IMR-90 (cell line): ENCODE data around the gene FYB2. TPM values are rescaled to one million over a fixed set of nuclear protein-coding genes. Genes with fewer than 3 reads are reported as not detected.

Experiments used
- ATAC-seq: fragments of 200-7000 bp; cut with Tn5 transposase; 2 replicates; pipeline ENCODE4 v1.9.1; 2020; ENCODE audit warnings: low read depth, mild to moderate bottlenecking, moderate library complexity
- BruUV-seq: library from RNA; stranded (reverse); fragments of 400-500 nt; replicated peaks from 2 replicates; lab custom pipeline; 2021; lab: Mats Ljungman, UMichigan
- CTCF ChIA-PET: fragments of 300-600 bp; formaldehyde crosslinking; extraction: SDS; loops from one replicate; lab custom pipeline; 2021; ENCODE audit warnings: antibody characterized with exemption; lab: Yijun Ruan, JAX
- POLR2A ChIA-PET: fragments of 300-600 bp; sonication (Branson Sonifier 250); formaldehyde crosslinking; loops from one replicate; lab custom pipeline; 2022; ENCODE audit warnings: antibody characterized with exemption; ENCODE audit not compliant: unreplicated experiment; lab: Charles Lee
- DNase-seq: peaks from one replicate; pipeline ENCODE4 v3.0.0; 2013
- H2AFZ ChIP-seq: replicated peaks from 2 replicates; pipeline ENCODE3; 2013; ENCODE audit warnings: low read length, mild to moderate bottlenecking; ENCODE audit not compliant: poor library complexity
- H2AK5ac ChIP-seq: 2 replicates; pipeline ENCODE4 v1.6.1; 2013; ENCODE audit warnings: low read depth, low read length, inconsistent platforms
- H2AK9ac ChIP-seq: replicated peaks from 2 replicates; pipeline ENCODE3; 2013; ENCODE audit warnings: mild to moderate bottlenecking, low read depth, low read length, moderate library complexity; ENCODE audit not compliant: poor library complexity
- H2BK120ac ChIP-seq: 2 replicates; pipeline ENCODE4 v1.6.1; 2013; ENCODE audit warnings: low read depth, low read length, inconsistent platforms
- H2BK15ac ChIP-seq: 3 replicates; pipeline ENCODE4 v1.6.1; 2013; ENCODE audit warnings: low read depth, low read length, inconsistent platforms
- H2BK20ac ChIP-seq: 2 replicates; pipeline ENCODE4 v1.6.1; 2013; ENCODE audit warnings: low read depth, mild to moderate bottlenecking, inconsistent platforms, low read length, moderate library complexity
- H2BK5ac ChIP-seq: 2 replicates; pipeline ENCODE4 v1.6.1; 2013; ENCODE audit warnings: mild to moderate bottlenecking, low read depth, low read length, inconsistent platforms; ENCODE audit not compliant: poor library complexity, severe bottlenecking
- H3K14ac ChIP-seq: replicated peaks from 2 replicates; pipeline ENCODE4 v1.6.1; 2013; ENCODE audit warnings: low read depth, low read length, inconsistent platforms
- H3K18ac ChIP-seq: 2 replicates; pipeline ENCODE4 v1.6.1; 2013; ENCODE audit warnings: low read depth, low read length, control low read depth
- H3K23ac ChIP-seq: 2 replicates; pipeline ENCODE4 v1.6.1; 2013; ENCODE audit warnings: low read depth, low read length, inconsistent platforms
- H3K27ac ChIP-seq: 2 replicates; pipeline ENCODE4 v1.5.1; 2013; ENCODE audit warnings: mild to moderate bottlenecking, control low read depth, low read length; ENCODE audit not compliant: insufficient read depth
- H3K27me3 ChIP-seq: 2 replicates; pipeline ENCODE4 v1.6.1; 2013; ENCODE audit warnings: low read length; ENCODE audit not compliant: control insufficient read depth, insufficient read depth
- H3K36me3 ChIP-seq: 2 replicates; pipeline ENCODE4 v1.6.1; 2013; ENCODE audit warnings: low read length, mixed read lengths; ENCODE audit not compliant: control insufficient read depth, insufficient read depth
- H3K4ac ChIP-seq: 2 replicates; pipeline ENCODE4 v1.6.1; 2013; ENCODE audit warnings: low read depth, low read length, inconsistent platforms
- H3K4me1 ChIP-seq: 2 replicates; pipeline ENCODE4 v1.6.1; 2013; ENCODE audit warnings: low read length, mixed read lengths; ENCODE audit not compliant: control insufficient read depth, insufficient read depth
- H3K4me2 ChIP-seq: 2 replicates; pipeline ENCODE4 v1.6.1; 2013; ENCODE audit warnings: low read depth, mild to moderate bottlenecking, control low read depth, low read length, moderate library complexity
- H3K4me3 ChIP-seq: 2 replicates; pipeline ENCODE4 v1.5.1; 2013; ENCODE audit warnings: low read depth, mild to moderate bottlenecking, control low read depth, low read length, moderate library complexity; ENCODE audit not compliant: insufficient read depth
- H3K56ac ChIP-seq: 2 replicates; pipeline ENCODE4 v1.6.1; 2013; ENCODE audit warnings: low read length, inconsistent platforms; ENCODE audit not compliant: insufficient read depth; ENCODE audit errors: extremely low read depth
- H3K79me1 ChIP-seq, 2 experiments: 2 replicates each; pipeline ENCODE4 v1.6.1; 2013; ENCODE audit warnings: low read length in 2 of 2, inconsistent platforms in 1 of 2, low read depth in 1 of 2
- H3K9ac ChIP-seq: 2 replicates; pipeline ENCODE4 v1.6.1; 2013; ENCODE audit warnings: low read depth, low read length, control low read depth
- H3K9me1 ChIP-seq: 2 replicates; pipeline ENCODE4 v1.6.1; 2013; ENCODE audit warnings: low read length, inconsistent platforms; ENCODE audit not compliant: insufficient read depth
- H3K9me3 ChIP-seq: 2 replicates; pipeline ENCODE4 v1.6.1; 2013; ENCODE audit warnings: low read length; ENCODE audit not compliant: control insufficient read depth, insufficient read depth
- H4K20me1 ChIP-seq: 2 replicates; pipeline ENCODE4 v1.6.1; 2013; ENCODE audit warnings: low read length, inconsistent platforms; ENCODE audit not compliant: insufficient read depth
- H4K5ac ChIP-seq: 2 replicates; pipeline ENCODE4 v1.6.1; 2013; ENCODE audit warnings: mild to moderate bottlenecking, low read depth, low read length, control low read depth
- H4K8ac ChIP-seq, 2 experiments: 2 replicates each; pipeline ENCODE4 v1.6.1; 2013; ENCODE audit warnings: low read depth in 2 of 2, low read length in 2 of 2, control low read depth in 1 of 2, inconsistent platforms in 1 of 2
- H4K91ac ChIP-seq: 2 replicates; pipeline ENCODE4 v1.6.1; 2013; ENCODE audit warnings: low read depth, low read length, inconsistent platforms; ENCODE audit not compliant: insufficient read depth
- BHLHE40 ChIP-seq: fragments of 150-350 bp; IDR thresholded peaks from 2 replicates; pipeline ENCODE4 v1.6.1; 2016; ENCODE audit warnings: mild to moderate bottlenecking, low read depth, low read length
- CEBPB ChIP-seq: IDR thresholded peaks from 2 replicates; pipeline ENCODE4 v1.6.1; 2012; ENCODE audit warnings: low read depth, low read length, improper control_type of control experiment
- CHD1 ChIP-seq: IDR thresholded peaks from 2 replicates; pipeline ENCODE4 v1.6.1; 2012; ENCODE audit warnings: low read depth, low read length, improper control_type of control experiment
- FOS ChIP-seq: fragments of 150-350 bp; IDR thresholded peaks from 2 replicates; pipeline ENCODE4 v1.6.1; 2016; ENCODE audit warnings: low read depth, low read length
- MAFK ChIP-seq: IDR thresholded peaks from 2 replicates; pipeline ENCODE4 v1.6.1; 2012; ENCODE audit warnings: low read depth, low read length, improper control_type of control experiment
- MAZ ChIP-seq: IDR thresholded peaks from 2 replicates; pipeline ENCODE4 v1.6.1; 2012; ENCODE audit warnings: low read depth, mild to moderate bottlenecking, low read length, improper control_type of control experiment, moderate library complexity, borderline replicate concordance
- MXI1 ChIP-seq: IDR thresholded peaks from 2 replicates; pipeline ENCODE4 v1.6.1; 2012; ENCODE audit warnings: low read depth, mild to moderate bottlenecking, low read length, moderate library complexity, borderline replicate concordance
- NFE2L2 ChIP-seq: fragments of 150-350 bp; IDR thresholded peaks from 2 replicates; pipeline ENCODE4 v1.6.1; 2016; ENCODE audit warnings: low read depth, mild to moderate bottlenecking, low read length
- POLR2A ChIP-seq: IDR thresholded peaks from 2 replicates; pipeline ENCODE4 v1.6.1; 2012; ENCODE audit warnings: mild to moderate bottlenecking, low read depth, low read length
- RAD21 ChIP-seq: IDR thresholded peaks from 2 replicates; pipeline ENCODE4 v1.6.1; 2012; ENCODE audit warnings: low read length, improper control_type of control experiment
- RCOR1 ChIP-seq: IDR thresholded peaks from 2 replicates; pipeline ENCODE4 v1.6.1; 2012; ENCODE audit warnings: mild to moderate bottlenecking, low read length, improper control_type of control experiment; ENCODE audit not compliant: insufficient replicate concordance
- RFX5 ChIP-seq: IDR thresholded peaks from 2 replicates; pipeline ENCODE4 v1.8.0; 2012; ENCODE audit warnings: low read depth, mild to moderate bottlenecking, low read length, moderate library complexity
- SMC3 ChIP-seq: fragments of 150-350 bp; IDR thresholded peaks from 2 replicates; pipeline ENCODE4 v1.6.1; 2016; ENCODE audit warnings: low read depth, mild to moderate bottlenecking, antibody characterized with exemption, low read length, moderate library complexity
- WGBS, 2 experiments: methylation state at CpG; one replicate each; pipeline versions ENCODE4 v1.1.5 to v1.1.7; 2013; ENCODE audit warnings: missing lambda C conversion rate in 2 of 2; ENCODE audit not compliant: insufficient read length in 1 of 2; ENCODE audit errors: extremely low coverage in 2 of 2; 5-methylcytosine and 5-hydroxymethylcytosine counted together
- dilution Hi-C: fragments of 300-500 bp; cut with HindIII; formaldehyde crosslinking; loops from one replicate; pipeline ENCODE4 v1.14.3; 2018; ENCODE audit warnings: low sequenced_read_pairs; ENCODE audit not compliant: unreplicated experiment
- in situ Hi-C: fragments of 300-500 bp; cut with MboI; formaldehyde crosslinking; loops from 3 replicates; pipeline ENCODE4 v1.14.3; 2019; ENCODE audit warnings: low sequenced_read_pairs, inconsistent platforms, mixed read lengths
- intact Hi-C: fragments of 100-400 bp; cut with micrococcal nuclease; formaldehyde crosslinking; loops from 2 replicates; pipeline ENCODE4 v1.10.0; 2022
- polyA plus RNA-seq, 3 experiments: library from polyadenylated mRNA; depleted of rRNA; stranded (reverse); fragments of >200 nt; gene quantifications; 2 replicates each; pipeline ENCODE4 v1.2.3, GENCODE V29; 2012; ENCODE audit warnings: low replicate concordance in 1 of 3
- total RNA-seq: library from RNA; depleted of rRNA; stranded (reverse); fragments of >200 nt; gene quantifications from 2 replicates; pipeline ENCODE4 v1.2.3, GENCODE V29; 2012
- TF ChIP-seq, protein P1 (sequence below): fragments of 150-350 bp; IDR thresholded peaks from 2 replicates; pipeline ENCODE4 v1.6.1; 2016; ENCODE audit warnings: low read depth, mild to moderate bottlenecking, low read length, moderate library complexity, borderline replicate concordance
- TF ChIP-seq, protein P2 (sequence below): conservative IDR thresholded peaks from 2 replicates; pipeline ENCODE4 v1.5.1; 2012; ENCODE audit warnings: mild to moderate bottlenecking, low read depth, low read length, improper control_type of control experiment
- TF ChIP-seq, protein P3 (sequence below): fragments of 150-350 bp; IDR thresholded peaks from 2 replicates; pipeline ENCODE4 v1.6.1; 2017; ENCODE audit warnings: mild to moderate bottlenecking, antibody characterized with exemption, low read length, low read depth

Gene FYB2
- total and polyA plus RNA-seq, 2 of the 4 experiments (the other 2 are of a cell fraction), result under 0.01 TPM; not detected in 1

DNA sequence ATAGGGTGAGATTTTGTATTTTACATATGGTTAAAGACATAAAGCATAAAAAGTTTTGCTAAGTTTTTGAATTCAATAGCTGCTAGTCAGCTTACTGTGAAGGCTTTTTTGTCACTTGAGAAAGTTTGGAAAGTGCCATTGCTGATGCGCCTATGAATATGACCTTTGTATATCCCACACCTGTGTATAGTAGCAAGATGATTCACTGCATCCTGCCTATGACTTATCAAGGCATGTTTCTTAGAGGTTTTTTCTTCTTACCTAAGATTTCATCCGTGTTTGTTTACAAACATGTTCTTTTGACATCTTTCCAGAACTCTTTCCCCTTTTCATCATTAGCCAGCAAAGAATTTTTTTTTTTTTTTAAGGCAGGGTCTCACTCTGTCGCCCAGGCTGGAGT lies 122.5 kb downstream of the FYB2 start:
- Histone ChIP-seq H3K4me3 (no peak overlapping the region), H3K9ac (no peak overlapping the region), H2BK120ac (no peak overlapping the region), H3K27me3 (no peaks in the 10 kb centered on the region), H3K4me2 (no peak overlapping the region), H4K91ac (no peak overlapping the region), H2BK5ac (no peak overlapping the region), H3K9me1 (no peaks in the 10 kb centered on the region), H4K20me1 (no peaks in the 10 kb centered on the region), H4K5ac (no peak overlapping the region), H3K27ac (no peak overlapping the region), H3K23ac (no peak overlapping the region), H2AK9ac (no peak overlapping the region), H3K4me1 (no peaks in the 10 kb centered on the region), H3K4ac (no peak overlapping the region), H3K9me3 (peaks cover 9% of the 10 kb centered on the region; the same call in 1 of the 2 replicates), H2AK5ac (no peak overlapping the region), H3K18ac (no peak overlapping the region), H3K79me1 (no peaks in the 10 kb centered on the region), H3K36me3 (no peaks in the 10 kb centered on the region), H4K8ac (no peak overlapping the region), H3K14ac (no peak overlapping the region), H3K56ac (no peak overlapping the region), H2BK20ac (no peak overlapping the region), H2AFZ (no peak overlapping the region), H2BK15ac (no peak overlapping the region)
- no peak for ATAC-seq
- no peak for DNase-seq
- no TSS peak for BruUV-seq
- WGBS, 2 experiments, result no CpG with 5 or more reads among the region's 3 CpGs
- dilution Hi-C loops (no loop called here), intact Hi-C loops (no loop called here), in situ Hi-C loops (no loop called here)
- TF ChIP-seq MXI1 (no peak), SMC3 (no peak), POLR2A (no peak), BHLHE40 (no peak), MAFK (no peak), CEBPB (no peak), CHD1 (no peak), NFE2L2 (no peak), RCOR1 (no peak), RFX5 (no peak), MAZ (no peak), RAD21 (no peak), FOS (no peak)
- TF ChIP-seq, protein P1, sequence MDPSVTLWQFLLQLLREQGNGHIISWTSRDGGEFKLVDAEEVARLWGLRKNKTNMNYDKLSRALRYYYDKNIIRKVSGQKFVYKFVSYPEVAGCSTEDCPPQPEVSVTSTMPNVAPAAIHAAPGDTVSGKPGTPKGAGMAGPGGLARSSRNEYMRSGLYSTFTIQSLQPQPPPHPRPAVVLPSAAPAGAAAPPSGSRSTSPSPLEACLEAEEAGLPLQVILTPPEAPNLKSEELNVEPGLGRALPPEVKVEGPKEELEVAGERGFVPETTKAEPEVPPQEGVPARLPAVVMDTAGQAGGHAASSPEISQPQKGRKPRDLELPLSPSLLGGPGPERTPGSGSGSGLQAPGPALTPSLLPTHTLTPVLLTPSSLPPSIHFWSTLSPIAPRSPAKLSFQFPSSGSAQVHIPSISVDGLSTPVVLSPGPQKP, result no peak
- TF ChIP-seq, protein P2, sequence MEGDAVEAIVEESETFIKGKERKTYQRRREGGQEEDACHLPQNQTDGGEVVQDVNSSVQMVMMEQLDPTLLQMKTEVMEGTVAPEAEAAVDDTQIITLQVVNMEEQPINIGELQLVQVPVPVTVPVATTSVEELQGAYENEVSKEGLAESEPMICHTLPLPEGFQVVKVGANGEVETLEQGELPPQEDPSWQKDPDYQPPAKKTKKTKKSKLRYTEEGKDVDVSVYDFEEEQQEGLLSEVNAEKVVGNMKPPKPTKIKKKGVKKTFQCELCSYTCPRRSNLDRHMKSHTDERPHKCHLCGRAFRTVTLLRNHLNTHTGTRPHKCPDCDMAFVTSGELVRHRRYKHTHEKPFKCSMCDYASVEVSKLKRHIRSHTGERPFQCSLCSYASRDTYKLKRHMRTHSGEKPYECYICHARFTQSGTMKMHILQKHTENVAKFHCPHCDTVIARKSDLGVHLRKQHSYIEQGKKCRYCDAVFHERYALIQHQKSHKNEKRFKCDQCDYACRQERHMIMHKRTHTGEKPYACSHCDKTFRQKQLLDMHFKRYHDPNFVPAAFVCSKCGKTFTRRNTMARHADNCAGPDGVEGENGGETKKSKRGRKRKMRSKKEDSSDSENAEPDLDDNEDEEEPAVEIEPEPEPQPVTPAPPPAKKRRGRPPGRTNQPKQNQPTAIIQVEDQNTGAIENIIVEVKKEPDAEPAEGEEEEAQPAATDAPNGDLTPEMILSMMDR, result no peak
- TF ChIP-seq, protein P3, sequence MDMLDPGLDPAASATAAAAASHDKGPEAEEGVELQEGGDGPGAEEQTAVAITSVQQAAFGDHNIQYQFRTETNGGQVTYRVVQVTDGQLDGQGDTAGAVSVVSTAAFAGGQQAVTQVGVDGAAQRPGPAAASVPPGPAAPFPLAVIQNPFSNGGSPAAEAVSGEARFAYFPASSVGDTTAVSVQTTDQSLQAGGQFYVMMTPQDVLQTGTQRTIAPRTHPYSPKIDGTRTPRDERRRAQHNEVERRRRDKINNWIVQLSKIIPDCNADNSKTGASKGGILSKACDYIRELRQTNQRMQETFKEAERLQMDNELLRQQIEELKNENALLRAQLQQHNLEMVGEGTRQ, result no peak
- CTCF ChIA-PET, result no interaction called here
- POLR2A ChIA-PET, result no interaction called here
